NCI-H1105 (cell line): ENCODE results near the gene SDHB.
"Not testable (repeated sequence)": the region's sequence is repeated elsewhere in the genome, so short reads cannot be mapped to it uniquely, and the experiment has no call there.

Experiments used
- DNase-seq: peaks from one replicate; lab custom pipeline; 2025; lab: John Stamatoyannopoulos, UW

Gene SDHB

DNA sequence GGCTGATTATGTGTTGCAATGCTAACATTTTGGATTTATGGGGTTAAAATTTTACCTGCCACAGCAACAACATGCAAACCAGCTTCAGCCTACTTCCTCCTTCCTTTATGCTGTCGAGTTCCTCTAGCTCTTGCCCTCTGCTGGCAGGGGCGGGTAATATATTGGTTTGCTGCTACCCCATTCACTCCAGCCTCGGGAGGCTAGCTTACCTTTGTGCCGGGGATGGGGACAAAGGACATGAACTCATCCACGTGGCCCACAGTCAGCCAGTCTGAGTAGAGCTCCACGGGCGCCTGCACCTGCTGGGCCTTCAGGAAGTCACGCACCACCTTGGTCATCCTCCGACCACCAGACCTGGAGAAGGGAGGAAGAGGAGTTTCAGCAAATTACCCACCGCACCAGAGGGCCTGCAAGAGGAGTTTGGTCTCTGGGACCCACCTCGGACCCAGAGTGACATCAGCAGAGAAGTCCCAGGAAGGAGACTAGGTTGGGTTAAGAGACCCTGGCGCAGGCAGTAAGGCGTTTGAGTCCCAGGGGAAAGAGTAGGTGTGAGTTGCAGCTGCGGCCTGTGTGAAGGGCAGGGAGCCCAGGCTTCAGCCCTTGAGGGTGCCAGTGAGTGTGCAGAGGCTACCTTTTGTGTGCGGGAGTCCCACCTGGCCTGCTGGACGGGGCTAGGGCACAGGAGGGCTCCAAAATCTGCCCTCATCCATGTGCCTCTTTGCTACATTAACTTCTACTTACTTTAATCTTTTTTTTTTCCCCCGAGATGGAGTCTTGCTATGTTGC is 21.8 kb upstream of the SDHB start:
- no peak for DNase-seq

DNA sequence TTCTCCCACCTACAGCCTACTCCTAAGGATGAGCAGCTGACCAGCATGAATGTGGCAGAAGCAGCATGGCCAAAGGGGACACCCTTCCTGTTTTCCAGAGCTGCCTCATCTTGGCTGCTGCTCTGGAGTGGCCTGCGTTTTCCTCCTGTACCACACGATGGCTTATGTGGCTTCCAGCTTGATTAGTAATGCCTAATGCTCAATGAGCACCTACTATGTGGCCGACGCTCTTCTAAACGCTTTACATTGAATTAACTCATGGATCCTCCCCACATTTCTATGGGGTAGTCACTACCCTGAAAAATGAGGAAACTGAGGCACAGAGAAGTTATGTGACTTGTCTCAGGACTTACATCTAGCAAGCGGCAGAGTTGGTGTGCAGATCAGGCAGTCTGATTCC is 18.0 kb upstream of the SDHB start:
- no peak for DNase-seq

DNA sequence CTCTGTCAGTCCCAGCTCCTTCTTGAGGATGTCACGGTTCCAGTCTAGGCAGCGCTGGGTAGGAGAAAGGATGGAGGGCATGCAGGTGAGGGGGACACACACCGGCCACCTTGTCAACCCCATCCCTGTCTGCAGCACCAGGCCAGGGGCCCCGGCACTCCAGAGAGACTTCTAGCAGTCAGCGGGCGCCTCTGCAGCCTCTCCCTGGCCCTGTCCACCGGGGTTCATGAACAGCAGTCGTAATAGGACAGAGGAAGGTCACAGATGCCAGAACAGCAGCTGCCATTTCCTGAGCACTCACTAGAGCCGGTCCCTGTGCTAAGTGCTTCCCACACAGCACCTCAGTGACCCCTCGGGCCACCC is 16.3 kb upstream of the SDHB start:
- DNase-seq, result no peak

DNA sequence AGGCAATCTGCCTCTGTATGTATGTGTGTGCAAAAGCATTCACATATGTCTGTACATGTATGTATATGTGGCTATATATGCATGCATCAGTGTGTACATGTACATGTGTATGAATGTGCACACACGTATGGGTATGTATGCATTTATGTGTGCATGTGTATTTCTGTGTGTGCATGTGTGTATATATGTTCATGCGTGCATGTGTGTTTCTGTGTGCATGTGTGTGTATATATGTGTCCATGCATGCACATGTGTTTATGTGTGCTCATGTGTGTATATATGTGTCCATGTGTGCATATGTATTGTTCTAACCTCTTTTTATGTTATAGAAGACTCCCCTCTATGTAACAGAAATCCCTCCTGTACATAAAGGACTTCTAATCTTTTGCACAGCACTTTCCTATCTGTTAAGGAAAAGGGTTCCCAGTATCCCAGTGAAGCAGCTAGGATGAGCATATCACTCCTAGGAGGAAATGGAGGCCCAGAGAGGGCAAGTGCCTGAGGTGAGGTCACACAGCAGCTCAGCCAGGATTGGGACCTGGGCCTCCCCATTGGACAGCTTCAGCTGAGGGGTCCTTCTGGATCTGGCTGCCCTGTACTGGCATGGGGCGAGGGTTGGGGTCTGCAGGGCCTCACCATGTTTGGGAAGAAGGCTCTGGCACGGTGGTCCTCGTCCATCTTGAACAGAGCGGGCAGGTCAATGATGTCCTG is 15.8 kb upstream of the SDHB start:
- DNase-seq, result no peak

DNA sequence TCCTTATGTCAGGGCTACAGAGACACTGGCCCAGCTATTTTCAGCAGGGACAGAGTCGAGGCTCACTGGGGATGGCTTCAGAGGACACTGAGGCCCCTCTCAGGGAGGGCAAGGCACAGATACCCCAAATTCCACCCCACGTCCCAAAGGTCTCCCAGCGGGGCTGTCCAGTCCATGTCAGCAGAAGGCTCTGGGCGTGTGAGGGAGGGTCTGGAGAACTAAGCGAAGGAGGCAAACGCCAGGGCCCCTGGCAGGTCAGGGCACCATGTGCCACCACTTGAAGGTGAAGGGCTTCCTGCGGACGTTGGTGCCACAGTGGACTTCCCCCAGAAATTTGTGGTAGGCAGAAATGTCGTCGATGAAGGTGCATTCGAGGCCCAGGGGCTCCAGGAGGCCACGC is 15.0 kb upstream of the SDHB start:
- DNase-seq, result no peak

DNA sequence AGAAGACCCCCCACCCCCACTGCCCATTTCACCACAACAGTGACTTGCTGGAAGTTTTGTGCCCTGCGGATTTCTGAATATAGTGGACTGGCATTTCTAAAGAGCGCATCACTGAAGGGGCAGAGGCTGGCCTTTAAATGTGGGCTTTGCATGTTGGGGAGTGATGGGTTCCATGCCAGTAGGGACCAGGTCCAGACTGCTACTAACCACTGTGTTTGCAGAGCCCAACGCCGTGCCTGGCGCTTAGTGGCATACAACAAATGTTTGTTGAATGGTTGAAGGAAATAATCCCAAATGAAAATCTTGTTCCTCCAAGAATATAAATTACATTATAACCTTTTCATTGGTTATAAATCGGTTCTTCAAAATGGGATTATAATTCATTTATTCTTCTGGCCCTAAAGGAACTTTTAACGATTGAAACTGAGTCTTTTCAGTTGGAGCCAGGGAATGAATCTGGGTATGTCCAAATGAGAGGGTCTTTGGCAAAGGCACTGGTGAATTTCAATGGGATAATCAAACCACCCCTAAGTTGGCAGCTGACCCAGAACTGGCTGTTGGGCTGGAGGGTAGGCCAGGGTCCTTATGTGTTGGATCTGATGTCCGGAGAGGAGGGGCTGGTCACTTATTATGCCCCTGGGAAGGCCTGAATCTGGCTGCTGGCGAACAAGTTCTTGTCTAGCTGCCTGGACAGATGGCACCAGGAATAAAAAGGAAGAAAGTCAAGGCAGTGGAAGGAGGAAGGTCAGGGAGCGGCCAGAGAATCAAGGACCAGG is 13.8 kb upstream of the SDHB start:
- DNase-seq, result no peak

DNA sequence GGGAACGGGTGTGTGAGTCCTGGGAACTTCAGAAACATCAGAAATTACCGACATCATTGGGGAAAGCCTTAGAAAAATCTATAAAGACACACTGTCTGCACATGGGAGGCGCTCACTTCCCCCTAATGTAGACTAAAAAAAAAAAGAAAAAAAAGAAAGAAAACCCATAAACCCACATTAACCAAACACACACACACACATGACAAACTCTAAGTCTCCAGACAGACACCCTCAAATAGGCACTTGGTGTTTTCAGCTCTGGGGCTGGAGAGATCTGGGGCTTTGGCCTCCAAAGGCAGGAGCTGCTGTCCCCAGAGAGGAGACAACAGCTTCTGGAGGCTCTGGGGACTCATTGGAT is 13.2 kb upstream of the SDHB start:
- no peak for DNase-seq

DNA sequence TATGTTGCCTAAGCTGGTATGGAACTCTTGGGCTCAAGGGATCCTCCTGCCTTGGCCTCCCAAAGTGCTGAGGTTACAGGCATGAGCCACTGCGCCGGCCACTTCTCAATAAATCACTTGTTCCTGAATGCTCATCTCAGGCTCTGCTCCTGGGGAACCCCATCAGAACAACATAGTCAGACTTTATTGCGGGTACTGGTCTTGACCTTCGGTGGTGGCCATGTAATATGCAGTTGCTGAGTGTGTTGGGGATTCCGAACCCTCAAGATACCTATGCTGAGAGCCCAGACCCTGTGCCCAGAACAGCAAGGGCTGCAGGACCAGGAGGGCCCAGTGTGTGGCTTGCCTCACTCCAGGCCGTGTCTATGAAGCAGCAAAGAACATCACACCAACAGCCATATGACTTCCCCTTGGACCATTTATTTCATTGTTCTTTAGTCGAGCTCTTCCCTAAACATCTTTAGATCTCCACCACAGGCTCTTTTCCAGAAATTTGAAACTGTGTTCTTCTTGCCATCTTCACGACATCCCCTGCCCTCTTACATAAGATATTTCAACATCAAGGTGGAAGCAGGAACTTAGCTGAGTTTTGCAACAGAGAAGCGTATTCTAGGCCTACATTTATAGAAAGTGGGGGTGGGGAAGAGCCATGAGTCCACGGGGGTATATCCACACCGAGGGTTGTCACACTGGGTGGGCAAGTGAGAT is 12.7 kb upstream of the SDHB start:
- no peak for DNase-seq

DNA sequence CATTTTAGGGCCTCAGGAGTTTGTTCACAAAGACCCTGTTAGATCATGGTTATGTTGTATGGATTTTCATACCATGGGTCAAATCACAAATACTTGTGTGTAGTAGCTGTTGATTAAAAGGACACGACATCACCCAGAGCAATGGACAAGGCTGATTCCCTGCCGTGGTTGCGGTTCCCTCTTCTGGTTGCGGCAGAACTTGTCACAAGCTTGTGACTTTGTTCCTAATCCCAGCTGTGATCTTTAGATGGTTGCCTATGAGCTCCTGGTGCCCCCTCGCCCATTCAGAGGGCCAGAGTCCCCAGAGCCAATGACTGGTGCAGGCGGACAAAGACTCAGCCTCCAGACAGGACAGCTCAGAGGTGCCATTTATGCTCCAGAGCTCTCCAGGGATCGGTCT is 11.8 kb upstream of the SDHB start:
- no peak for DNase-seq

DNA sequence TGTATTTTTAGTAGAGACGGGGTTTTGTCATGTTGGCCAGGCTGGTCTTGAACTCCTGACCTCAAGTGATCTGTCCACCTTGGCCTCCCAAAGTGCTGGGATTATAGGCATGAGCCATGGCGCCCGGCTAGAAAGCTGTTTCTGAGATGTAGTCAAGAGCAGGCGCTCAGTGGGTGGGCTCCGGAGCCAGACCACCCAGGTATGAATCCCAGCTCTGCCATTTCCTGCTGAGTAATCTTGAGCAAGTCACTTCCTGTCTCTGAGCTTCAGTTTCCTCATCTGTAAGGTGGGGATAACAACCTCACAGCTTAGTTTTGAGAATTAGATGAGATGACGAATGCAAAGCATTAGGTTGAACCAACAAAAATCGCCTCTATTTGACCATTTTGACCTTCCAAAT is 8.9 kb upstream of the SDHB start:
- DNase-seq, result not testable (repeated sequence)

DNA sequence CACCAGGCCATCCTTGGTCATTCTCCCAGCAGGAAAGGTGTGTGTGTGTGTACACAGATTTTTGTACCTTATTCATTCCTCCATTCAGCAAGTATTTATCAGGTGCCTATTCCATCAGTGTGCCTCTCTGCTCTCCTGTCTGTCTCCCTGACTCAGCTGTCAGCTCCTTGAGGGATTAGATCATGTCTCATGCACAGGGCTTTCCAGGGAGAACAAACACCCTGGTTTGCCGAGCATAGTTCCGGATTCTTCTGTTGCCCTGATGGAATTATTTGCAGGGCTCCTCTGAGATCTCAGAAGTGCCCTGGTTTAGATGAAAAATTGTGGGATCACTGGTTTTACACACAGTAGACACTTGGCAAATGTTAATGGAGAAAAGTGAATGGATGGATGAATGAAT is 8.1 kb upstream of the SDHB start:
- DNase-seq, result no peak

DNA sequence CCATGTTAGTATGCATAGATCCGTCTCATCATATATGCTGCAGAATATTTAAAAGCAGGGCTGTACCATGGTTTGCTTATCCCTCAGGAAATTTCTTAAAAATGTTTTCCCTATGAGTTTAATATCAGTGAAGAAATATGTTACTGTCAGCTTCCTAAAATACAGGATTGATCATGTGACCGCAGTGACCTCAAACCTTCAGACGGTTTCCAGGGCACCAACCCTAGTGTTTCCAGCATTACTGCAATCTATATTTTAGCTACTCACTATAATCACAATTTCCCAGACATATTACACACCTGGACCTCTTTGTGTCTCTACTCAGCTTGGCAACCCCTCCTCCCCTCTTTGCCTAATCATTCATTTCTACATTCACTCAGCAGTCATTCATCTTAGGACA is 7.7 kb upstream of the SDHB start:
- DNase-seq, result no peak

DNA sequence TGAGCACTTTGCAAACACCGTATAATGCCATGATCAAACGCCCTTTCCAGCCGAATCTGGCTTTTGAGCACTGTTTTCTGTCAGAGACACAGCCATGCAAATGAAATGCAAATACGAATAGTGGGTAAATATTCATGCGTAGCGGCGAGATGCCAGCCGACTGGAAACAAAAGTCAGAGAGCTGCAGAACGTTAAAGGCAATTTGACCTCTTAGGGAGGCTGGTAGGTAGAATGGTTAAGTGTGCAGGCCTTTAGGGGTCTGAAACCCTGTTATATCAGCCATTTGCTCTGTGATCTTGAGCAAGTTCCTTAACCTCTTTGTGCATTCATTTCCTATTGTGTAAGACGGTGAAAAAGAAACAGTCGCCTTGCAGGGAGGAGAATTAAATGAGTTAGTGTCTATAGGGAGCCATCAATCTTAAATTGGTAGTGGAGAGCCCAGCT is 6.5 kb upstream of the SDHB start:
- DNase-seq, result no peak

DNA sequence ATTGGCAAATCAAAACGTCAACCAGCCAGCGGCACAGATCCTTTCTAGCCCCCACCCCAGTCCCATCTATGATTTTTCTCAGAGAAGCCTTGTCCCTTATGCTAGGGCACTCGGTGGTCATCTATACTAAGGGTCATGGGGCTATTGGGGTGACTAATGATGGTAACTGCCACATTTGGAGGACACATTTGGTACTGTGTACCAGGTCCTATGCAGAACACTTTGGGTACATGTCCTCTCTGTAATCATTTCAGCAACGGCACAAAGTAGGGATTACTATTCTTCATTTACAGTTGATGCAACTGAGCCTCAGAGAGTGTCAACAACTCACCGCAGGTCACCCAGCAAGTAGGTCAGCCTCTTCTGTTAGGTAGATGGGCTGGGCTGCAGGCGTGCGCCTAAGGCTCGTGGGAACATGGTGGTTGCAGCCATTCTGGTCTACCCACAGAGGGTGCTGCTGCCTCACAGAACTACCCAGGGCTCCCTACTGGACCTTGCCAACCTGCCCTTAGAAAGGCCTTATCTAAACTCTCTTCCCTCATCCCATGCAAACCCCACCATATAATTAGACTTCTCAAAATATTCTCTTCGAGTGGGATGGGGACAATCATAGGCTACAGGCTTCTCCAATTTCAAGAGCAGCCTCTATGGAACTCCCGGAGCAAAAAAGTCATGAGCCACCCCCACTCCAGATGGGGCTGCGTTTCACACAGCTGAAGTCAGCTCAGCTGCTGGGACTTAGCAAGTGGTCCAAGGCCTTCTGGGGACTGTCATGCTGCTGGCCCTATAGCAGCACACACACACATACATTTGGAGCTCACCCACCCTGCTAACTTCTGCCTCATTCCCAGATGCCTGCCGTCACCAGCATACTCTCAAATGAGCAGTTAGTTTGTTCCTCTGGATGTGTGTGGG is 5.8 kb upstream of the SDHB start:
- peak; percentile 41 for DNase-seq

DNA sequence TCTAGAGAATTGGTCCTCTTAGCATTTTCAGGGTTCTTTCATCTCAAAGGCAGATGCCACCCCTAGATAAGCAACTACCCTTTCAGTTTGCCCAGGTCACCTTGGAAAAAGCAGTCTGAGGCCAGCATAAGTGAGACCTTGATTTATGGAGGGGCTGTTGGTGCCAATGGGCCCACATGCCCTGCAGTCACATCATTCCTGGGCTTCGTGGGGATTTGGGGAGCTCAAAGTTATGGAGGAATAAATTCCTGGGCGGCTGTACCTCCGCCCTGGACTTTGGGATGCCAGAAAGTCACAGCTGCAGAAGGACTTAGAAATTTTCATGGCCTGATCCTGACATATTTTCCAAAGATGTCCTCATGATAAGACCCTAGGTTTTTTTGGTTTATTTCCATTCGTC is 2.7 kb upstream of the SDHB start:
- DNase-seq, result no peak

DNA sequence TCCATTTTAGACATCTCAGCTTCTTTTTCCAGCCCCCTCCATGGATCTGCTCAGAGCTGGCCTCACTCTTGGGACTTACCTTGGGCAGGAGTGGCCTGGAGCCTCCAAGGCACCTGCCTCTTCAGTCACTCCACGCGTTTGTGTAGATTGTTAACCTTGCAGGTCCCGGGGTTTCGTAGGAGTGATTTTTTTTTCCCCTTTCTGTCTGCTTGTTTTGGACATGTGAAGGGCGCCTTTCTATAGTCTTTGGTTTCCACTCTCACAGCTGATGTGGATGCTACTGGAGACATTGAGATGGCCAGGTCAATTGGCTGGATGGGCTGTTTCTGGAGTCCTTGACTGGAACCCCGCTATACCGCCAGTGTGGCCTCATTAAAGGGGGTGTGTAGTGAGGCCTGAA is 2.0 kb upstream of the SDHB start:
- DNase-seq, result no peak

DNA sequence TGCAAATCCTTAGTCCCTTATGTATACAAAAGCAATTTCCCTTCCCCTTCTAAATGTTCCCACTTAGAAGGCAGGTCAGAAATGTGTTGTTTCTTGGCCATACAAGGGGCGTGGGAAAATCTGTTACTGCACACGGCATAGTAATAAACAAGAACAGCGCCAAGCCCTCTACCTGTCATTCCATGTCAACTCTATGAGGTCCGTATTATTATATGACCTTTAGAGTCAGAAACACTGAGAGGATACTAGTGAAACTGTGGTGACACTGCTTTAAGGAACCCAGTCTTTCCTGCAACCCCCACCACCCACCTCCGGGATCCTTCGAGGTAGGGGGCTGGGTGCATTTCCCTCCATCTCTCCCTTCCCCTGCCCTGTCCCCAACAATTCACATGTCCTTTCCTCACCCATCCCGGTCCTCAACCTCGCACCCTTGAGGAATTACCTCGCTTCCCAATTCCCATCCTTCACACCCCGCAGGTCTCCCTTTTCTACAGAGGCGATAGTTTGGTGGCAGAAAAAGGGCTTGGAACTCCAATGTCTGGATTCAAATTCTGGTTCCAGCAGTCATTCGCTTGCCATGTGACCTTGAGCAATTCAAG is 647 bp downstream of the SDHB start:
- no peak for DNase-seq

DNA sequence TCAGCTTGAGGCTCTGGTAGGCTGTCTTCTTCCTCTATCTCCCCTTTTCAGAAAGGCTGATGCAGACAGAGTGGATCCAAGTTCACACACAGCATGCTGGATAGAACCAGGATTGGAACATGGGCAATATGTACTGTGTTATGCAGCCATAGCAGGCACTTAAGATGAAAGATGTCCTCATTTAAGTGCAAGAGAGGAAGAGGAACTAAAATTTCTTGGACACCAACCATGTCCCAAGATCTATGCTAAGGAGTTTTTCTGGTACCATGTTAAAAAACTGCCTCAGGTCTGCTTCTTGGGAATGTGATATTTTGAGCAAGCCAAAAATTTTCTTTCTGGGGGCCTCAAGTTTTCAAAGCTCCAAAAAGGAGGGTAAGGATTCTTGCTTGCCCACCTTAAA is 1.2 kb downstream of the SDHB start:
- DNase-seq, result no peak

DNA sequence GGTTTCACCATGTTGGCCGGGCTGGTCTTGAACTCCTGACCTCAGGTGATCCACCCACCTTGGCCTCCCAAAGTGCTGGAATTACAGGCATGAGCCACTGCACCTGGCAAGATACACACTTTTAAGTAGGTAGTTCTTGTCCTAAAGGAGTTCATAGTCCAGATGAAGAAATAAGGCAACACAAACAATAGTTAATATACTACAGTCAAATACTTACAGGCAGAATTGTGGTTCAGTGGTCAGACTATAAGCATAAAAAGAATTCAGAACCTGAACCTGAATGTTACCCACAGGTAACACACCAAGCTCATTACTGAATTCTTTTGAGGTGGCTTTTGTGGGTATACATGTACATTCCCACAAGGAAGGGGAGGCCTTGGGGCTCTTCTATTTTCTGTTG is 1.8 kb downstream of the SDHB start:
- no peak for DNase-seq

DNA sequence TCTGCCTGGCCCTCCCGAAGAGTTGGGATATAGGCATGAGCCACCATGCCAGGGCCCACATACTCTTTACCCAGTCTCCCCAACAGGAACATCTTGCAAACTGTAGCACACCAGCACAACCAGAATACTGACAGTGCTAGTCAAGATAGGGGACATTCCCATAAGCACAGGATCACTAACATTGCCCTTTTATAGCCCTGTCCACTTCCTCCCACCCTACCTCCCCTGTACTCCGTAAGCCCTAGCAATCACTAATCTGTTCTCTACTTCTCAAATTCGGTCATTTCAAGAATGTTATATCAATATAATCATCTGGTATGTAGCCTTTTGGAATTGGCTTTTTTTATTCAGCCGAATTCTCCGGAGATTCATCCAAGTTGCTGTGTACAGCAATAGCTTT is 5.9 kb downstream of the SDHB start:
- DNase-seq, result no peak

DNA sequence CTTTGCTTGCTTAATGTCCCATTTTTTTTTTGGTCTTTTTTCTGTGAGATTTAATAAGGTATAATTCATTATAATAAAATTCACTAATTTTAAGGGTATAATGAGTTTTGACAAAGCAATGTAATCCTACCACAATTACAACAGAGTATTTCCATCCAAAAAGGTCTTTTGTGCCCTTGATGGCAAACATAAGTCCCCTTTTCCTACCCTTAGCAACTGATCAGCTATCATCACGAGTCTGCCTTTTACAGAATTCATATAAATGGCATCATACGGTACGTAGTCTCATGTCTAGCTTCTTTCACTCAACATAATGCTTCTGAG is 7.5 kb downstream of the SDHB start:
- no peak for DNase-seq
